ENCODE data around the gene DAD1.

Gene DAD1

DNA sequence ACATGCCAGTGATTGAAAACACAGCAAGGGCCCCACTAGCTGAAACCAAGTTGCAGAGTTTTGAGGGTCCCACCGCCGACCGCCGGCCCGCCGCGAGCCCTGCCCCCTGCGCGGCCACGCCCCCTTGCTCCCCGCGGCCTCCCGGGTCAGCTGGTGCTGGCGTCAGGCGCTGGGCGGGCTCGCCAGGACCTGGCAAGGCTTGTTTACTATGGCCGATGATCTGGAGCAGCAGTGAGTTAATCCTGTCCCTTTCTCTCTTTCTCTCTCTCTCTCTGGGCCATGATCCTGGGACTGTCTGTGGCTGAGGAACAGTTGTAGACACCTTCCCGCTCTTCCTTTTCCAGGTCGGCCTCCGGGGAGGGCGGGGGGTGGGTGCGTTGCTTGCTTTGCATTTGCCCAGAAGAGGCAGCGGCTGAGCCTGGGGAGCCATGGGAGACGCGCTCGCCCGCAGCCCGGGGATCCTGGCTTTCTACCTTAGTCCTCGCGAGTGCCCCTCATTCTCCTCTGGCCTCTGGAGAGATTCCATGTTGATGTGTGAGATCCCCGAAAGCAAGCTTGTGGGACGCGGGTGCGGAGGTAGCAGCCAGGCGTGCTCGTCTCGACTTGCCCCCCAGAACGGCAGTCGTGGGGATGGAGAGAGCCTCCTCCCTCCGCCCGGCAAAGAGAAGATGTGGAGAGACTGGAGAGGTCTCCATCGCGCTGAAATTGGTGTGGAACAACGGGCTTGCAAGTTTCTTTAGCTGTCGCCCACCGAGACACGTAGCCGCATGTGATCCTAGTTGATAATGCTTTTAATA lies 9.3 kb upstream of the DAD1 start, which contains the start of gene ABHD4:
Gene ABHD4, plus strand, starts transcription at position 202 of the 797 bp plus-strand sequence. Its CDS starts 7 bp downstream, at position 209.
- DNase-seq = peak; percentile 28 to 62 (median 46)

DNA sequence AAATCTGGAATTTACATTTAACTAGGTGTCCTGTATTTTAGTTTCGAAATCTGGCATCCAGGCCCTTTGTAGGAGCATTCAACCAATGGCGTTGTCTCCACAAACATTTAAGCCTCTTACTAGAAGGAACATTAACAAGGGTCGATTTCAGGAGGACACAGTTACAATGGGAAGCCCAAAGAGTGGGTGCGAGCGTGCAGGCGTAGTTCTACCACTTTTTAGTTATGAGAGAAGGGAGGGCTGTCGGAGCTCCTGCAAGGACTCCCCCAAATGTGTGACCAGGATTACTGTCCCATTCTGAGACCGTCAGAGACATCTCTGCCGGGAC lies 8.7 kb upstream of the DAD1 start:
- DNase-seq = peak in 1 of 5 donors; percentile 9

DNA sequence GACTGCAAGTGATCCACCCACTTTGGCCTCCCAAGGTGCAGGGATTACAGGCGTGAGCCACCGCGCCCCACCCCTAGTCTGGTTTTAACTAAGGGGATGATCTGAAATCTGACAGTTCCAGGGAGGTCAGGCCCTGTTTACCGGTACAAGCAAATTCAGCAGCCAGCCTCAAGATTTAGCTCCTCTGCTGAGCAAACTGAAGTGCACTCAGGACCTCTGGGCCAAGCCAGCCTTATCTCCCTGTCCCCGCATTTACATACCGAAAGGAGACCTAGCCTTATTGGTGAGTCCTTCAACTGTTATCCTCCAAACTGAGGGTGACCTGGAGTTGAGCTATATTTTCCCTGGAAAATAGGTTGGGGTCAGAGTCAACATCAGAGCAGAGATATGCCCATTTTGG lies 8.2 kb upstream of the DAD1 start:
- DNase-seq = no peak

DNA sequence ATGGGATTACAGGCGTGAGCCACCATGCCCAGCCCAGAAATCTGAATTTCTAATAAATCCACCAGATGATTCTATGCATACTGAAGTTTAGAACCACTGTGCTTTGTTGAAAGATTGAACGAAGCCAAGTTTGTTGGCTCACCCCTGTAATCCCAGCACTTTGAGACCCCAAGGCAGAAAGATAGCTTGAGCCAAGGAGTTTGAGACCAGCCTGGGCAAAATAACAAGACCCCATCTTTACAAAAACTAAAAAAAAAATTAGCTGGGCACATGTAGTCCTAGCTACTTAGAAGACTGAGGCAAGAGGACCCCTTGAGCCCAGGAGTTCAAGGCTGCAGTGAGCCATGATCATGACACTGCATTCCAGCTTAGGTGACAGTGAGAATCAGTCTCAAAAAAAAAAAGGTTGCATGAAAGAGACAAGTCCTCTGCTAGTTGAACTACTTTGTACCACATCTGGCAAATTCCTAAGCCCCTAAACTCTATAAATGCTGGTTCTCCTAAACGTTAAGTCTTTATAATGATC lies 7.4 kb upstream of the DAD1 start:
- DNase-seq = no peak

DNA sequence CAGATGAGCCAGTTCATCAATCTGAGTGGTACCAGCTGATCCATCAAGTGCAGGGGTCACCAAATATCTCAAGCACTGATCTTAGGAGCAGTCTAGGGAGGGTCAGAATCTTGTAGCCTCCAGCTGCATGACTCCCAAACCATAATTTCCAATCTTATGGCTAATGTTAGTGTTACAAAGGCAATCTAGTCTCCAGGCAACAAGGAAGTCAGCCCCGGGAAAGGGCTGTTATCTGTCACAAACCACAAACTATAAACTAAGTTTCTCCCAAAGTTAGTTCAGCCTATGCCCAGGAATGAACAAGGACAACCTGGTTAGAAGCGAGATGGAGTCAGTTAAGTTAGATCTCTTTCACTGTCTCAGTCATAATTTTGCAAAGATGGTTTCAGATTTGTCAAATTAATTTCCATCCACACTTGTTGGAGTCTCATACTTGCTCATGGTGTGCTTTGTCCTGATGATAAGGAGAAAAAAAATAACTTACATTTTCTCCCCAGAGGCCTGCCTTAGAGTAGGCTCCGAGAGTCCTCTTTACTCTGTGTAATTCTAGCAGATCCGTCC lies 5.2 kb upstream of the DAD1 start:
- DNase-seq = no peak

DNA sequence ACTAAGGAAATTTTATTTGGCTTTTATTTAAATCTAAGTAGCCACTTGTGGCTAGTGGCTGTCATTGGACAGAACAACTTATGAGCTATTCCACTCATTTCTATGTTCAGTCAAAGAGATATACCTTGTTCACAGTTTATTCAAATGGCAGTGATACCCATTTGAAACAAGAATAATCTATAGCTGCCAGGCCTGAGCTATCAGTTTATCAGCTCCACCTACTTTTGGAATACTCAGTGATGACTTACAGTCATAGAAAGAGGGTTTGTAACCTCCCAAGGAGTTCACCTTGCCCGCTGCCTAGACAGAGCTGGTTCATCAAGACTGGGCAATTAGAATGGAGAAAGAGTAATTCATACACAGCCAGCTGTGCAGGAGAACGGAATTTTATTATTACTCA lies 4.6 kb upstream of the DAD1 start:
- no peak for DNase-seq

DNA sequence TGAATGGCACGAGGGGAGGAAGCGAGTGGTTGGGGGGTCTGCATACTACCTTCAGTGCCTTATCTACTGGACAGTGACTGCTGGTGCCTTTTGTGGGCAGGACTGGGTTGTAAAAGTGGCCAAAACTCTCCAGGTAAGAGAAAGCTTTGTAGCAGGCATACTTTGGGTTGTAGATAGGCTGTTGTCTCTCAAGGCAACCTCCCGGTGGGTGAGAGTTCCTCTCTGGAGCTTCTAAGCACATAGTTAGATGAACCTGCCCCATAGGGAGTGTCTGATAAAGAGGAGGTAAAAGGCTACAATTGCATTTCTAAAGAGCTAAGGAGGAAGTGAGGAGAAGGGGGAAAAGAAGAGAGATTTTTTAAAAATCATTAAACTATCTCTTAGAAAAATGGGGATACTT lies 4.2 kb upstream of the DAD1 start:
- DNase-seq = no peak

DNA sequence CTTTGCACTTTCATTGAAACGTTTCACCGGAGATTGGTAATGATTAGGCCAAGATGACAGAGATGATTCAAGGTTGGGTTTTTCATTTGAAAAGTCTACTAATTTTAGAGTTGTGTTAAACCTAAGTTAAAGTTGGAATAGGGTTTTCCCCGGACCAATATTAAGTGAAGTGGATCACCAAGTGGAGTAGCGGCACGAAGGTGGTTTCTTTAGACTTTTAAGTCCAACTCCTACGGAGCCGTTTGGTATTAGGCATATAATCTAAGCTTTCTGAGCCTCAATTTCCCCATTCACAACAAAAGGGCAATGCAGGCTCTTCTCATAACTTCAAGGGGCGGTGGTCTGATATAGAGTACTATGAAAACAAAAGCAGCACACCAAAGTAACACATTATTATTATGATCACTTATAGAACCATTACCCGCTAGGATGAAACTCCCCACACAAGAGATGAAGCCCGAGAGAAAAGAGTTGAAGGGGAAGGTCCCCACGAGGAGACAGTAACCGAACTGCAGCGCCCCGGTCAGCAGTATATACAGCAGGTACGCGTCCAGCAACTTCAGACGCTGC lies 413 bp downstream of the DAD1 start:
- peak in 1 of 5 donors; percentile 36 for DNase-seq

DNA sequence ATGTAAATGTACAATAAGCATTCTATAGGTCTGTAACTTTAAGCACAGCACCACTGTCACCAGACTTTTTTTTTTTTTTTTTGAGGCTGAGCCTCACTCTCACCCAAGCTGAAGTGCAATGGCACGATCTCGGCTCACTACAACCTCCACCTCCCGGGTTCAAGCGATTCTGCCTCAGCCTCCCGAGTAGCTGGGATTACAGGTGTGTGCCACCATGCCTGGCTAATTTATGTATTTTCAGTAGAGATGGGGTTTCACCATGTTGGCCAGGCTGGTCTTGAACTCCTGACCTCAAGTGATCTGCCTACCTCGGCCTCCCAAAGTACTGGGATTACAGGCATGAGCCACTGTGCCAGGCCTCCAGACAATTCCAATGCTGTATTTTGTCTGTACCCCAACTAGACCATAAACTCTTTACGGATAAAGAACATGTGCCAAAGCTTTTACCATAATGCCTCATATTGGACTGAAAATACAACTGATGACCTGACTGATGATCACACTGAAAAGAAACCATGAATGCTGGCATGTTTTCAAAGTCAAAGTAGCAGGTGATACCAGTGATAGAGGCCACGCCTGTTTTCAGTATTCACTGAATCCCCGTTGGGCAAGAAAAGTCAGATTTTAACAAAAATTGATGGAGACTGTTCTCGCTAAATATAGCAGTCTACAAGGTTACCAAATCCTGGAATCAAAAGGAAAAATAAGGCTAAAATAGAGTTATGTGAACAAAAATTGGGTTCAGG lies 1.2 kb downstream of the DAD1 start:
- peak in 1 of 5 donors; percentile 33 for DNase-seq

DNA sequence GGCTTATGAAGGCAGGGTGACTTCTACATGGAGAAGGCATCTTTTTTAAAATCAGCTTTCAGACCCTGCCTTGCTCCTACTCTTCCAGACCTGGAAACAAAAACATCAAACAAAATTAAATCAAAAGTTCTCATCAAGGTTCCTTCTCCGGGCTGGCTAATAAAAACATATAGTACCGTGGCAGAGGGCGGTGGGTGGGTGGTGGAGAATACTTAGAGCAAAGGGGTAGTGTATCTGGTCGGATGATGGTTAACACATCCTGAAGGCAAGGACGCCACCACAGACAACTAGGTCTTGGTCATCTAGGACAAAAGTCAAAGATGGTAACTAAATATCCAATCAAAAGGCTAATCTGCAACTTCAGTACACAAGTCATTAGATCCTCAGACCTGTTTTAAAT lies 1.8 kb downstream of the DAD1 start:
- no peak for DNase-seq

DNA sequence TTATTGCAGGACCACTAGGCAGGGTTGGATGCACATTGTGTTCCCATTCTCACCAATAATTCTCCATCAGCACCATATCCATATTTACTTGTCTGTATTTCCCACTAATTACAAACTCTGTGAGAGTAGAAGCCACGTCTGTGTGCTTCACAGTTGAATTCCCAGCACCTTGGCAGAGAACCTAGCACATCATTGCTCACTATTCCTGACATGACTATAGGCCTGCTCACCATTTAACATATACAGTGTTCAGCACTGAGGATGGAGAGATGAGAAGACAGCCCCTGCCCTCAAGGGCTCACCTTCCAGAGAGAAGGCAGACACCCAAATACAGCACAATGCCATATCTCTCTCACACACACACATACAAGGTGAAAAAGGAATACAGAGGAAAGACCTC lies 5.0 kb downstream of the DAD1 start:
- DNase-seq = no peak

DNA sequence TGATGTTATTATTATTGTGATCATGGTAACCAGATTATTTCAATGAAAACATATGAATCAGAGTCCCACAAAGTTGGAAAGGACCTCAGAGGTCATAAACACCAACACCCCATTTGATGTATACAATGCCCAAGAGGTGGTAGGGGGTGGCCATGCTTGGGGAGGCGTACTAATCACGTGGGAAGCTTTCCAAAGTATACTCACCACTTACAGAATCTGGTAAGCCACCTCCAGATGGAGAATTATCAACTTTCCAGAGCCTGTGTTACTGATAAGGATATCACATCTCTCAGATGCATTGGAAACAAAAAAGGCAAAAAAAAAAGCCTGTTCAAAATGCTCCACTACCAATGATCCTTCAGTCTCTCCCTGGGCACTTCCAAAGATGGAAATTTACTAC lies 8.4 kb downstream of the DAD1 start:
- DNase-seq = no peak

DNA sequence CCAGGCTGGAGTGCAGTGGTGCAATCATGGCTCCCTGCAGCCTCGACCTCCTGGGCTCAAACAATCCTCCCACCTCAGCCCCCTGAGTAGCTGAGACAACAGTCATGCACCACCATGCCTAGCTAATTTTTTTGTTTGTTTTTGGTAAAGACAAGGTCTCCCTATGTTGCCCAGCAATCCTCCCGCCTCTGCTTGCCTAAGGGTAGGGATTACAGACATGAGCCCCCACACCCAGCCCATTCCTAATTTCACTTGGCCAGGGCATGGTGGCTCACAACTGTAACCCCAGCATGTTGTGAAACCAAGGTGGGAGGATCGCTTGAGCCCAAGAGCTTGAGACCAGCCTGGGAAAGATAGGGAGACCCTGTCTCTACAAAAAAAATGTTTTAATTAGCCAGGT lies 9.1 kb downstream of the DAD1 start:
- no peak for DNase-seq

DNA sequence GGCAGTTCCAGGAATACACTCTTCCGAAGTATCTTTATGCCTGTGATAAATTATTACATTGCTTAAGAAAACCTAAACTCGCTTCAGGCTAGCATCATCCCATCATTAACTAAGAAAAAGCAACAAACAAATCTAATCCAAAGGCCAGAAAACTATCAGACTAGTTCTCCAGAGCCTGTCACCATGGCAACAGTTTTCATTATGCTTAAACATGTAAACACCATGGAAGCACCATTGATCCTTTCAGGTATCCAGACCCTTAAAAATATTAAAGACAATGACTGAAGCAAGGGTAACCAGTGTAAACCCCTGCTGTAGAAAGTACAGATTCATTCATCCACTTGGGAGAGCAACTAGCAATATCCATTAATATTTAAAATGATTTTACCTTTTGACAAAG lies 9.8 kb downstream of the DAD1 start:
- DNase-seq = no peak

DNA sequence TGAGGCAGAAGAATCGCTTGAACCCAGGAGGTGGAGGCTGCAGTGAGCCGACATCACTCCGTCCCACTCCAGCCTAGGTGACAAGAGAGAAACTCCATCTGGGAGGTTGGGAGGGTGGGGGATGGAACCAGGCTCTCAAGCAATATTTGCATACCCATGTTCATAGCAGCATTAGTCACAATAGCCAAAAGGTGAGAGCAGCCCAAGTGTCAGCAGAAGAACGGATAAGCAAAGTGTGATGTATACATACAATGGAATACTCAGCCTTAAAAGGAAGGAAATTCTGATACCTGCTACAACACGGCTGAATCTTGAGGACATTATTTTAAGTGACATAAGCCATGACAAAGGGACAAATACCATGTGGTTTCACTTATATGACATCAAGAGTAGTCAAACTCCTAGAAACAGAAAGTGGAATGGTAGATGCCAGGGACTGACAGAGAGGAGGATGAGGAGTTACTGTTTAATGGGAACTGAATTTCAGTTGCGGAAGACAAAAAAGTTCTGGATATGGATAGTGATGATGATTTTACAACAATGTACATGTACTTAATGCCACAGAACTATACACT lies 11.6 kb downstream of the DAD1 start:
- DNase-seq = peak in 1 of 5 donors; percentile 13

DNA sequence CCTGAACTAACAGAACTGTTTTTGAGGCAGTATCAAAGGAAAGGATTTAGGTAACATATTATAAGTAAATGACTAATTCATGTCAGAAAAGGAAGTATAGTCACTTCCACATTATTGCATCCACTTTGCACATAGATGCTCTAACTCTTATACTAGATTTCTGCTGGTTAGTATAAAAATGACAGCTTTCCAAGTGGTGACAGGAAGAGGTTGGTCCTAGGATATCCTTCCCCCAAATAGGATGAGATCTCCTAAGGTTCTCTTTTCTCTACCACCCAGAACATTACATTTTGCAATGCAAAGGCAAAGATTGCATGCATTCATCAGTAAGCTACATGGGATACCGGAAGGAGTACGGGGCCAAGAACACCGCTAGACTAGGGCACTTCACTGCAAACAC lies 15.2 kb downstream of the DAD1 start:
- peak in 1 of 5 donors; percentile 11 for DNase-seq

DNA sequence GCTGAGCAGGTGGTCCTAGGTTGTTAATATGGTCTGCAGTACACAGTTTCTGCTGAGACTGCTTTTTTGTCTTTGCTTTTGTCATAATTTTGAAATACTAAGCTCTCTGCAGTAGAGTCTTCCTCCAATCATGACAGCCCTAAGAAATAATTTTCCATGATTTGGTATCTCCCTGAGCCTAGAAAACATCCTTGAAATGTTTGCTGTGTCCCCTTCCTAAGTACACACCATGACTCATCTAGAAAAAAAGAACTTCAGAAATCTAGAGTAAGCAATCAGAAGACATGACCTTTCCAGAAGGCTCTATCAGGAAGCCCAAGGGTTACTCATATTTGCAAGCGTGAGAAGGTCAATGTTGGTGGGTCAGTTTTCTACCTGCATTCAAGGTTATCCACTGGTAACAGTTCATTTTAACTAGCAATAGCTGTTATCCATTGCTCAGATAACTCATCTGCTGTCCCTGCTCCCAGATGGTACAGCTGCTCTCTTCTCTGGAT lies 16.4 kb downstream of the DAD1 start:
- no peak for DNase-seq

DNA sequence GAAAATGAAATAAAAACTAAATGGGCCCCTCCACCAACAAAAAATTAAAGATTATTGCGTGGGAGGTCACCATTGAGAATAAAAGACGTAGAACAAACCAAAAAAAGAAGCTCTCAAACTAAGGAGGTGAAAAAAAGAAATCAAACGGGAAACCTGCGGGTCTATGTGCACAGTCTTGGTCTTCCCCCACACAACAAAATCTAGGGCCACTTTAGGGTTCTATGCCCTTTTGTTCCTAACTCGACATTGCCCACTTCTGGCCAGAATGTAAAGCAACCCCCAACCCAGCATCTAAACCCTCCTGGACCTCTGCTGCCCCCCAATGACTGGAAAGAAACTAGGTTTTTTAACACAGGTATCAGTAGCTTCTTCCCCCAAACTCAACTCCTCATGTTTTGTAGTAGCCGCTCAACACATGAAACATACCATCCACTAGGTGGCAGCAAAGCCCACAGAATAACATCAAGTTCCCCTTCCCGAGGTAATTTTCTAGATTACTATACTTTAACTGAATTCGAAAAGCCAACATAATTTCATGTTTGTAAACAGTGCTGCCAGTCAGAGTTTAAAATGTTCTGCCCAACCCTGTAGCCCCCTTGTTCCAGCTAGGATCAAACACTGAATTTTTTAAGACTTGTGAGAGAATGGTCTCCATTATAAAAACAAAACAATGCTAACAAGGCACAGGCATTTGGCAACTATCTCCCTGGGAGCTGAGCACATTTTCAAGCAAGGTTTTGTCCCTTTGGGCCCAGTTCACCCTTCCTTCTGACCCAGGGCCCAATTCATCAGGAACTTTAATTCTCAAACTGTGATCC lies 18.7 kb downstream of the DAD1 start:
- DNase-seq = peak; percentile 64 to 97 (median 83)

DNA sequence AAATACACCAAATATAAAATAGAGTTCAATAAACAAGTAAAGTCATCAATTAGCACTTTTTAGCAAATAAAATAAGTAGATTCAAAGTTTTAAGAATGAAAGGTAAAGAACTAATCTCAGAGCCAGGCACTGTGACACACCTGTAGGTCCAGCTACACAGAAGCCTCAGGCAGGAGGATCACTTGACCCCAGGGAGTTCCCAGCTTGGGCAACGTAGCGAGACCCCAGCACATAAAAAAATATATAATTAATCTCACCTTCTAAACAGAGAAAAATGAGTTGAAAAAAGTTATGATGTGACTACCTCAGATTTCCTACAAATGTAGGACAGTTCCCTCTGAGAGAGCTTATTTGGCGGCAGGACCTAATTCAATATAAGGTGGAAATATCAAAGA lies 19.3 kb downstream of the DAD1 start:
- DNase-seq = no peak

DNA sequence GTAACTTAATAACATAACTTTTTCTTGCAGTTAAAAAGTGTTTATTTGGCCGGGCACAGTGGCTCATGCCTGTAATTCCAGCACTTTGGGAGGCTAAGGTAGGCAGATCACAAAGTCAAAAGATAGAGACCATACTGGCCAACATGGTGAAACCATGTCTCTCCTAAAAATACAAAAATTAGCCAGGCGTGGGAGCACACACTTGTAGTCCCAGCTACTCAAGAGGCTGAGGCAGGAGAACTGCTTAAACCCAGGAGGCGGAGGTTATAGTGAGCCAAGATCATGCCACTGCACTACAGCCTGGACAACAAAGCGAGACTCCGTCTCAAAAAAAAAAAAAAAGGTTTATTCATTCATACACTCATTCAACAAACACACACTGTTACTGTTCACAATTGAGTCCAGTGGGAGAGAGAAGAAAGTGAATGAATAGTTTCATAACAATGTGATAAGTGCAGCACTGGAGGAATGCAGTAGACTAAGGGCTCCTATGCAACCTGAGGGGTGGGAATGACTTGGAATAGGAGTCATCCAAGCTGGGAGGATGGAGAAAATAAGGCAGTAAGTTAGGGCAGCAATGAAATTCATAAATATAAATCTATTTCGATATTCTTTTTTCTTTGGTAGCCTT lies 19.8 kb downstream of the DAD1 start:
- DNase-seq = peak in 1 of 5 donors; percentile 15

DNA sequence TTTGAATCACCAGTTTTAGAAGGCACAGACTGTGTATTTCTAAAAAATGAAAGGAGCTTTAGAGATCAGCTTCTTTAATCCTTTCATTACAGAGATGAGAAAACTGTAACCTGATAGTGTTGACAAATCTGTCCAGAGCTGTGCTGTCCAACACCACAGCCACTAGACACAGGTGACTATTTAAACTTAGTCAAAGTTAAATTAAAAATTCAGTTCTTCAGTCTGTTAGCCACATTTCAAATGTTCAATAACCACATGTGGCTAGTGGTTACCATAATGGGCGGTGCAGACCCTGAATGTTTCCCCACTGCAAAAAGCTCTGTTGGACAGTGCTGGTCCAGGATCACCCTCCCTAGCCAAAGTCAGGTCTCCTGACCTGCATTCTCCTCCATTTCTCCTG lies 21.6 kb downstream of the DAD1 start:
- peak in 1 of 5 donors; percentile 25 for DNase-seq

Data from T-helper 1 cell (primary cell).